Limb (tissue), 2 donors: ENCODE results near the gene GPHB5.
"Not testable (repeated sequence)": the region's sequence is repeated elsewhere in the genome, so short reads cannot be mapped to it uniquely, and the experiment has no call there.

Experiments used
- DNase-seq, 2 donors: peaks; one replicate each; pipeline ENCODE4 v3.0.0-alpha.2; 2016; ENCODE audit errors: extremely low spot score in 2 of 2

GPHB5 gene, protein sequence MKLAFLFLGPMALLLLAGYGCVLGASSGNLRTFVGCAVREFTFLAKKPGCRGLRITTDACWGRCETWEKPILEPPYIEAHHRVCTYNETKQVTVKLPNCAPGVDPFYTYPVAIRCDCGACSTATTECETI

DNA sequence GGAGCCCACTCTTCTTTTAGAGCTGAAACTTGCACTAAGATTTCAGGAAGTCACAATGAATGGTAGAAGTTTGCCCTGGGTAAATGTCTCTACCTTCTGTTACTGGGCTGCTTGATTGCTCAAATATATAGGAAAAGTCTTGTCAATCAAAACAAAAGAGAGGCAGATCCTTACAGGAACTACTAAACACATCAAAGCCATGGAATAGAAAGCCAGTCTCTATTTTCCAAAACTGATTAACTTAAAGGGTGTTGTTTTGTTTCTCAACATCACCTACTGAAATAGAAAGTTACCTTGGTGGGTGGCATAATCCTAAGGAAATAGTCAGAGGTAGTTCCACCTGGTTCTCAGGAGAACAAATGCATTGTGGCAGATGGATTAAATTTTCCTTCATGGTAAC, at the start of gene GPHB5:
TSS of gene GPHB5 (minus strand) at position 101 of the 400 bp plus-strand sequence. CDS start 1,086 bp downstream, outside the sequence.
- no peak for DNase-seq

GRCh38 chr14:63367742-63368364, 49.1 kb upstream of the GPHB5 start:
- DNase-seq, result no peak

GRCh38 chr14:63362389-63362819, 43.7 kb upstream of the GPHB5 start:
- DNase-seq, result peak in 1 of 2 donors; percentile 29

GRCh38 chr14:63361790-63362189, 43.1 kb upstream of the GPHB5 start:
- DNase-seq, result no peak

GRCh38 chr14:63357841-63358240, 39.1 kb upstream of the GPHB5 start:
- no peak for DNase-seq

DNA sequence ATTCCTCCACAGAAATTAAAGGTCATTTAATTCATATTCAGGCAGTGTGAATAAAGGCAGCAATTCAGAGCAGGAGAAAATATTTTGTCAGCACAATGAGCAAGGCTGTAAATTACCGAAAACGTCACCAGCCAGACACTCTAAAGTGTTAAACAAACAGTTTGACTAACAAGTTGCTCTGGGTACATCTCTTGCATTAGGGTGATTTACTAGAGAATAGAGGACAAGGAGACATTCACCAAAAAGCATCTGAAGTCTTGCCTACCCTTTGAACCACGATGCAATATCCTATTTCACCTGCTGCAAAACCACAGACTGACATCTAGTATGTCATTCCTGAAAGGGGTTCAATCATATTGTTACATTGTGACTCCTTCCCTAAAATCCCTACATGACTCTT, 27.1 kb upstream of the GPHB5 start:
- no peak for DNase-seq

- no peak for DNase-seq
Measured at GRCh38 chr14:63344336-63344735, 25.6 kb upstream of the GPHB5 start.

- peak in 1 of 2 donors; percentile 40 for DNase-seq
Measured at GRCh38 chr14:63343878-63344277, 25.1 kb upstream of the GPHB5 start.

DNA sequence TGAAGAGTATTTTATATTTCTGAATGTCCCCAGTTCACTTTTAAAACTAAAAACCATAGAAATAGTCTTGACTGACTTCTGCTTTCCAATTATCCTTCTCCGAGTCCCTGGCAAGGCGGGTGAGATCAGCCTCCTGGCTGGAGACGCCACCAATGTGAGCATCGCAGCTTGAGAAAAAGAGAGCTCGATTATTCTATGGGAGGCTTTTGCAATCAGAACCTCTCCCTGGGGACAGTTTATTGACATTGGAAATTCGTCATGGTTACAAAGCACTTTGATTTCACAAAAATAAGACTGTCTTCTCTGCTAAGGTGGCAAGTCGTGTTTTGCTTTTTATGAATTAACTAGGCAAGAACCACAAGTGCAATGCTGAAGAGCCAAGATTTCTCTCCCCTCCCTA, 23.6 kb upstream of the GPHB5 start:
- no peak for DNase-seq

DNA sequence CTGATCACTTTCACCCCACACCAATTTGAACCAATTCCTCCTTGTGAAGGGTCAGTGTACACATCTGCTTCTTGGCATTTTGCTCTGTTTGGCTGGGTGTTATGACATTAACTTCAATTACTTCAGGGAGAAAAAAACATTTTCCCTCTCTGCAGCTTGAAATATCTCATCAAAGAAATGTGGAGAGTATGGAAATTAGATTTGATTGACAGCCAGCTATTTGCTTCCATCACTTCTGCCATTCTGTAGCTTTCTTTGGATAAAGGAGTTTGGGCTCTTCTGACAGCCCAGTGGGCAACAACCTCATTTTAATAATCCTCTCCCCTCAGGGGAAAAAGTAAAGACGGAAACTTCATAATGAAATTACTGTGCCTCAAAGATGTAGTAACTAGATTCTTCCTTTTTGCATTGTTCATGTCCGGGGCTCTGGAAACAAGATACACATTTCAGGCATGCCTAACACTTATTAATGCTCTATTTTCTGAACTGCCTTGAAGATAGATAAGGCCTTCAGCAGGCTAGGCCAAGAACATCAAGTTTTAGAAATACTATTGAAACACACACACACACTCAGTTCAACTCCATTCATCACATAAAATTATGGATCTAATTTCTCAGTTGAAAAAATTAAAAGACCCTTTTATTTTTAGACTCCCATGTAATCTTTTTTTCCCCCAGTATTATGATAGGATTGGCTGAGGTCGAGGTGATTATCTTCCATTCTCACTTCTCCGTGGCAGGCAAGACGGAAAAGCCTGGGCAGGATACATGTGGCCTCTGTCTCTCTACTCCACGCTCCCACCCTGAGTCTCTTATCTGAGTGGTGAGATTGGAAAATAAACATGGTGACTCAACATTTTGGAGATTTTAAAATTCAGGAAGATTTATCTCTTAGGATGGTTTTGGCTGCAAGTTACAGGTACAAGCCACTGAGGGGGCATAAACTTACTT, 10.3 kb upstream of the GPHB5 start:
- no peak for DNase-seq

DNA sequence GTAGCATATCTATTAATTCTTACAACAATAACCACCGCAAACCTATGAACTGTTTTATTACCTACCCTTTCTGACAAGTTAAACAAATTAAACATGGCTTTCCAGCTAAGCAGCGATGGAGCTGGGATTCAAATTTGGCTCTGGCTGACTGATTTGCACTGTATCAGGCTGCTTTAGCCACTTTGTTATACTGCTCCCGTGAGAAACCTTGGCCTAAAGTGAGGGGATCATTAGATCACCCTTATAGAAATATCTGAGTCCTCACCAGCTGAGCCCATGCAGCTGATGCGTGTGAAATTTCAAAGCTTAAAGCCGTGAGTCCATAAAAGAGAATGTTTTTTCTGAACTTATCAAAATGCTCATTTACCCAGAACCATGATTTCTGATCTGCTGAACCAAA, 8.1 kb upstream of the GPHB5 start:
- no peak for DNase-seq

GRCh38 chr14:63322897-63323573, 4.3 kb upstream of the GPHB5 start:
- peak in 1 of 2 donors; percentile 41 for DNase-seq

DNA sequence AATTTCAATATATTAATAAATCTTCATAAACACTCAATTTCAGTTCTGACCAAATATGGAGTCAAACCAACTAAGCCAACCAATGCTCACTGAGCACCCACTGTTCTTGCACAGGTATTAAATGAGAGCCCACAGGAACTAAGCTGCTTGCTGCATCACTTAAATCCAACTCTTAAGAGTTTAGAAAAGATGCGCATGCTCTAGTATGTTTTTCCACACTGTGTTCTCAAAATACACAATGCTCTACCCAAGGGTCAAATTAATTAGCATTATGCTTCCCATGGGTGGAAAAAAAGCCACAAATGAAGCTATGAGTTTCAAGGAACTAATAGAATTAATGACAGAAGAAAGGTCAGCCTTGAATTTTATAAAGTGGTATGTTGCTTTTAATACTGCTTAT, 3.7 kb upstream of the GPHB5 start:
- DNase-seq, result no peak

- no peak for DNase-seq
Measured at GRCh38 chr14:63308723-63309317, 9.9 kb downstream of the GPHB5 start.

- DNase-seq, result not testable (repeated sequence)
Measured at GRCh38 chr14:63304429-63304828, 14.3 kb downstream of the GPHB5 start.

GRCh38 chr14:63301891-63302534, 16.7 kb downstream of the GPHB5 start:
- DNase-seq, result no peak

GRCh38 chr14:63300854-63301253, 17.9 kb downstream of the GPHB5 start:
- no peak for DNase-seq

- no peak for DNase-seq
Measured at GRCh38 chr14:63299351-63300110, 19.2 kb downstream of the GPHB5 start.

- no peak for DNase-seq
Measured at GRCh38 chr14:63297372-63298063, 21.2 kb downstream of the GPHB5 start.
